ENCODE results near the gene SAE1. TPM values are rescaled to one million over a fixed set of nuclear protein-coding genes. Genes with fewer than 3 reads are reported as not detected.

SAE1 gene
- total RNA-seq, 1 donor from 2014 or later = 140 TPM

DNA sequence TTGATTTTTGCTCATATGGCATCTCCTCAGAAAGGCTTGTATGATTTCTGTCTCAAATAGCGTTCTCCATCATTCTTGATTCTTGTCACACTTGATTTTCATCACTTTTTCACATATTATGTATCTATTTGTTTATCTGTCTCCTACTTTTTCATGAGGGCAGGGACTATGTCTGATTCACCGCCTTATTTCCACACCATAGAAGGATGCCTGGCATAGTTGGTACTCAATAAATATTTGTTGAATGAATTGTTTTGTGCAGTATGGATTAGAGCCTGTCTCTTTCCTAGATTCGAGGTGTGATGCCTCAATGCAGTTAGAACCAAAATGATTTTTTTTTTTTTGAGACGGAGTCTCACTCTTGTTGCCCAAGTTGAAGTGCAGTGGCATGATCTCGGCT is 12.1 kb downstream of the SAE1 start:
- TF ChIP-seq, protein P1, sequence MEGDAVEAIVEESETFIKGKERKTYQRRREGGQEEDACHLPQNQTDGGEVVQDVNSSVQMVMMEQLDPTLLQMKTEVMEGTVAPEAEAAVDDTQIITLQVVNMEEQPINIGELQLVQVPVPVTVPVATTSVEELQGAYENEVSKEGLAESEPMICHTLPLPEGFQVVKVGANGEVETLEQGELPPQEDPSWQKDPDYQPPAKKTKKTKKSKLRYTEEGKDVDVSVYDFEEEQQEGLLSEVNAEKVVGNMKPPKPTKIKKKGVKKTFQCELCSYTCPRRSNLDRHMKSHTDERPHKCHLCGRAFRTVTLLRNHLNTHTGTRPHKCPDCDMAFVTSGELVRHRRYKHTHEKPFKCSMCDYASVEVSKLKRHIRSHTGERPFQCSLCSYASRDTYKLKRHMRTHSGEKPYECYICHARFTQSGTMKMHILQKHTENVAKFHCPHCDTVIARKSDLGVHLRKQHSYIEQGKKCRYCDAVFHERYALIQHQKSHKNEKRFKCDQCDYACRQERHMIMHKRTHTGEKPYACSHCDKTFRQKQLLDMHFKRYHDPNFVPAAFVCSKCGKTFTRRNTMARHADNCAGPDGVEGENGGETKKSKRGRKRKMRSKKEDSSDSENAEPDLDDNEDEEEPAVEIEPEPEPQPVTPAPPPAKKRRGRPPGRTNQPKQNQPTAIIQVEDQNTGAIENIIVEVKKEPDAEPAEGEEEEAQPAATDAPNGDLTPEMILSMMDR (conservative IDR thresholded peaks at IDR 0.05; ENCODE audit: low read depth, low read length) = no peak
- no peak for DNase-seq (ENCODE audit: low read depth)
- no peak overlapping the region for H3K4me3 ChIP-seq (ENCODE audit: low read depth, low read length)

- no peak overlapping the region for H3K4me3 ChIP-seq (ENCODE audit: low read depth, low read length)
- no peak for DNase-seq (ENCODE audit: low read depth)
- TF ChIP-seq, protein P1 (conservative IDR thresholded peaks at IDR 0.05; ENCODE audit: low read depth, low read length) = no peak
These were observed 12.9 kb downstream of the SAE1 start for GRCh38 chr19:47143322-47144073.

DNA sequence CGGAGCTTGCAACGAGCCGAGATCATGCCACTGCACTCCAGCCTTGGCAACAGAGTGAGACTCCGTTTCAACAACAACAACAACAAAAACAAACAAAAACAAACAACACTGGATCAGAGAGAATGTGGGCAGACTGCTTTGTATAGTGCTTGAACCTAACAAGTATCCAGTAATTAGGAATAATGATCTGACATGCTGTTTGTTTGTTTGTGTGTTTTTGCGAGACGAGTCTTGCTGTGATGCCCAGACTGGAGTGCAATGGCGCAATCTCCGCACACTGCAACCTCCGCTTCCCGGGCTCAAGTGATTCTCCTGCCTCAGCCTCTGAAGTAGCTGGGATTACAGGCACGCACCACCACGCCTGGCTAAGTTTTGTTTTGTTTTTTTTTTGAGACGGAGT is 14.0 kb downstream of the SAE1 start:
- no peak for DNase-seq (ENCODE audit: low read depth)
- H3K4me3 ChIP-seq (ENCODE audit: low read depth, low read length) = no peak overlapping the region
- TF ChIP-seq, protein P1 (conservative IDR thresholded peaks at IDR 0.05; ENCODE audit: low read depth, low read length) = no peak

DNA sequence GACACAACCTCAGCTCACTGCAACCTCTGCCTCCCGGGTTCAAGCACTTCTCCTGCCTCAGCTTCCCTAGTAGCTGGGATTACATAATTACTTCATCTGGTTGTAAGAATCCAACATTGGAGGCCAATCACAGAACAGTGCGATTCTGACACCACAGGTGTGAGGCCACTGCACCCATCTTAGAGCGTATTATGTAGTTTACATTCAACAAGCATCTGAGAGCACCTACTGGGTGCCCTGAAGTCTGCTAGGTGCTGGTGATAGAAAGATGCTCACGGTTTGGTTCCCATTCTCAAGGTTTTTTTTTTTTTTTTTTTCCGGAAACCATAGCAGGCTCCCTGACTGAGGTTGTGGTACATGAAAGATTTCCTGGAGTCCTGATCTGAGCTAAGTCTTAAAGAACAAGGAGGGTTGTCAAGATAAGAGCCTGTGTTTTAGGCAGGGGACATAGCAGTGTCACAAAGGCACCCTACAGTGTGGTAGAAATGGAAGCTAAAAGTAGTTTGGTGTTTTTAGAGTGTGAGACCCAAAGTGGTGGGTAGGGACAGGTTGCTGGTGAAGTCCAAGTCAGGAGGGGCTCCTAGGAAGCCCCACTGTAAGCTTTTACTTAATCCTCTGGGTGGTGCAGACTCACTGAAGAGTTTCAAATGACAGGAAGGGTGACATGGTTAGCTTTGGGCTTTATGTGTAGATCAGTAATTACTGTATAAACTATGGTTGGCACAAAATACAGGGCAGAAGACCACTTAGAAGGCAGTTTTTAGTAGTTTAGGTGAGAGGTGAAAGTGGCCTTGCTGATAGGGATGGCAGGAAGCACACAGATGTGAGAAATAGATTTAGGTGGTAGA is 15.2 kb downstream of the SAE1 start:
- TF ChIP-seq, protein P1 (conservative IDR thresholded peaks at IDR 0.05; ENCODE audit: low read depth, low read length) = no peak
- H3K4me3 ChIP-seq (ENCODE audit: low read depth, low read length) = no peak overlapping the region
- no peak for DNase-seq (ENCODE audit: low read depth)

GRCh38 chr19:47146920-47147319 is 16.3 kb downstream of the SAE1 start:
- H3K4me3 ChIP-seq (ENCODE audit: low read depth, low read length) = no peak overlapping the region
- TF ChIP-seq, protein P1 (conservative IDR thresholded peaks at IDR 0.05; ENCODE audit: low read depth, low read length) = no peak
- DNase-seq (ENCODE audit: low read depth) = no peak

GRCh38 chr19:47151627-47152026 is 21.0 kb downstream of the SAE1 start:
- no peak overlapping the region for H3K4me3 ChIP-seq (ENCODE audit: low read depth, low read length)
- no peak for DNase-seq (ENCODE audit: low read depth)
- TF ChIP-seq, protein P1 (conservative IDR thresholded peaks at IDR 0.05; ENCODE audit: low read depth, low read length) = no peak
